ENCODE data around the gene RXRB. TPM values are rescaled to one million over a fixed set of nuclear protein-coding genes. Genes with fewer than 3 reads are reported as not detected.

The RXRB gene
- total RNA-seq, 4 donors from 2014 or later, result 13.9 to 26.7 (median 16.7) TPM

DNA sequence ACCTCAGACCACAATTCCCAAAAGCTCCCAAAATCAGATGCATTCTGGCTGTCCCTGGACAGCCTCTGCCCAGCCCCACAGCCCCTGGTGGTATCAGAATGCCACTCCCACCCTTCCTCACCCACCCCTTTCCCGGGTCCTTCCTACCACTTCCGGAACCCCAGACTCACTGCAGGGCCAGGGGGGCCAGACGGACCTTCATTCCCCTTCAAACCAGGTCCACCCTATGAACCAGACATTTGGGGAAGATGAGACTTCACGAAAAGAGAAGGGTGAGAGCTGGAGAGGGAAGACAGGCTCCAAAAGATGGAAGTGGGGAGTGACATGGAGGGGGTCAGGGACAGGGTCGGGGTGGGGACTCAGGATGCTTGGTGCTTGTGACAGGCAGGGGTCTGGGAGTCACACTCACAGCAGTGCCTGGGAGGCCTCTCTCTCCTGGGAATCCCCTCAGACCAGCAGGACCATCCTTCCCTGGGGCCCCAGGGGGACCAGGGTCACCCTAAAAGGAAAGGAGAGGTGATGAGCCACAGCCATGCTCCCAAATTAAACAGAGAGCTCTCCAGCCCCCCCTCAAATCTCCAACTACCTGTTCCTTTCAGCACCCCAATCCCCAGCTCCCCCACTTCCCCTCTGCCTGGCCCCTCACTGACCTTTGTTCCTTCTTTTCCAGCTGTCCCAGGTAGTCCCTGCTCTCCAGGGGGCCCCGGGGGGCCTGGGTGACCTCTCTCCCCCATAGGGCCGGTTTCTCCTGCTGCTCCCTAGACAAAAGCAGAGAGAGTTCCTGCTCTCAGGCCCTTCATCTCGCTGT is 28.4 kb downstream of the RXRB start:
- H3K27ac ChIP-seq, result no peak overlapping the region
- H3K4me3 ChIP-seq, result no peak overlapping the region
- H3K36me3 ChIP-seq, result no peaks in the 10 kb centered on the region
- intact Hi-C loops (cut with DNase I), result no loop called here
- no peaks in the 10 kb centered on the region for H3K4me1 ChIP-seq
- DNase-seq, result no peak
- TF ChIP-seq POLR2A (IDR thresholded peaks at IDR 0.05) (no peak), CTCF (IDR thresholded peaks at IDR 0.05) (no peak)
- 52 to 85% methylated on average over 4 of the region's 8 CpGs for WGBS, 2 donors
- H3K9me3 ChIP-seq, result no peaks in the 10 kb centered on the region
- peaks cover 0 to 8% (median 0%) of the 10 kb centered on the region in 4 donors for H3K27me3 ChIP-seq

DNA sequence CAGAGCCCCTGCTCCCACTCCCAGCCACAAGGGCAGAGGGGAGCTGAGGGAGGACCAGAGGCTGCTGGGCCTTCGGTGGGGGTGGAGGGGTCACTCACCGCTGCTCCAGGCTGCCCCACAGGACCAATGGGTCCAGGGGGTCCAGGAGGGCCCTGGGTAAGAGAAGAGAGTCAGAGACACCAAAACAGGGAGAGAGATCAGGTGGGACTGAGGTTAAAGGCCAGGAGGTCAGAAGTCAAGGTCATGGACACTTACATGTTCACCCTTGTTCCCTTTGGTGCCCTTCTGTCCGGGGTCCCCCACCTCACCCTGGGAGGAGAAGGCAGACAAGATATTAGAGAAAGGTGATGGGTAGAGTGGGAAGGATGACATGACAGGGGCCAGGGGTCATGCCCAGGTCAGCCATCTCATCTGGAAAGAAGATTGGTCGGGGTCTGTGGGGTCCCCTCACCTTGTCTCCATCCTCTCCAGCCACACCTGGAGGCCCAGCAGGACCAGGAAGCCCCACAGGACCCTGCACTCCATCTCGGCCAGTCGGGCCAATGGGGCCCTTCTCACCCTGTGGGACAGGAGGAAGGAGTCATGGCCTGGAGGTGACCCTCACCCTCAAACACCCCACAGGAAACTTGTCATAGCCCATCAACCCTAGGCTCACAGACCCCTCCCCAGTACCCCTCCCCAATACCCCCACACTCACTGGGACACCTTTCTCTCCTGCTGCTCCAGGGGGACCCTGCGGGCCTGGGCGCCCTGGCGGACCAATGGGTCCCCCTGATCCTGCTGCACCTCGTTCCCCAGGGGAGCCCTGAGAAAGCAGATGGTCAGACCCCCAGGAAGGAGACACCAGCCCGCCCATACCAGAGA is 29.2 kb downstream of the RXRB start:
- H3K4me1 ChIP-seq, result no peaks in the 10 kb centered on the region
- intact Hi-C loops (cut with DNase I), result no loop called here
- H3K9me3 ChIP-seq, result no peaks in the 10 kb centered on the region
- H3K36me3 ChIP-seq, result no peaks in the 10 kb centered on the region
- no peak for DNase-seq
- 71 to 72% methylated on average over 5 to 6 of the region's 11 CpGs for WGBS, 2 donors
- TF ChIP-seq CTCF (IDR thresholded peaks at IDR 0.05) (no peak), POLR2A (IDR thresholded peaks at IDR 0.05) (no peak)
- no peak overlapping the region for H3K27ac ChIP-seq
- no peak overlapping the region for H3K4me3 ChIP-seq
- peaks cover 0 to 8% (median 0%) of the 10 kb centered on the region in 4 donors for H3K27me3 ChIP-seq

- Histone ChIP-seq H3K4me1 (no peaks in the 10 kb centered on the region), H3K27me3 (peaks cover 0 to 8% (median 0%) of the 10 kb centered on the region in 4 donors), H3K36me3 (no peaks in the 10 kb centered on the region), H3K27ac (no peak overlapping the region), H3K4me3 (no peak overlapping the region), H3K9me3 (no peaks in the 10 kb centered on the region)
- 58 to 72% methylated on average over 4 to 7 of the region's 9 CpGs for WGBS, 2 donors
- DNase-seq, result no peak
- intact Hi-C loops (cut with DNase I), result no loop called here
- no peak for TF ChIP-seq POLR2A (IDR thresholded peaks at IDR 0.05)
- no peak for TF ChIP-seq CTCF (IDR thresholded peaks at IDR 0.05)
These were observed 30.1 kb downstream of the RXRB start for GRCh38 chr6:33170176-33171015.

- H3K4me1 ChIP-seq, result no peaks in the 10 kb centered on the region
- no peak overlapping the region for H3K27ac ChIP-seq
- TF ChIP-seq POLR2A (IDR thresholded peaks at IDR 0.05) (no peak), CTCF (IDR thresholded peaks at IDR 0.05) (no peak)
- H3K27me3 ChIP-seq, result peaks cover 0 to 8% (median 0%) of the 10 kb centered on the region in 4 donors
- H3K9me3 ChIP-seq, result no peaks in the 10 kb centered on the region
- H3K4me3 ChIP-seq, result no peak overlapping the region
- H3K36me3 ChIP-seq, result no peaks in the 10 kb centered on the region
- no peak for DNase-seq
- intact Hi-C loops (cut with DNase I), result no loop called here
- WGBS, 2 donors, result 73 to 94% methylated on average over 4 to 6 of the region's 10 CpGs
These were observed 30.9 kb downstream of the RXRB start for GRCh38 chr6:33169291-33170175.
